Heart right ventricle (tissue), 16 donors: Measurements from ENCODE around the gene GARNL3. TPM values are rescaled to one million over a fixed set of nuclear protein-coding genes. Genes with fewer than 3 reads are reported as not detected.
A peak's percentile ranks its signal among the peaks of the same experiment; 100 is the strongest.

Experiments
- ATAC-seq, 8 donors: fragments of 200-7000 bp; cut with Tn5 transposase; one replicate each; pipeline ENCODE4 v1.9.1; 2020; ENCODE audit warnings: mild to moderate bottlenecking in 8 of 8, moderate library complexity in 8 of 8, moderate number of reproducible peaks in 1 of 8
- DNase-seq, 2 donors: peaks; one replicate each; pipeline ENCODE4 v3.0.0-alpha.2; 2020
- H3K27ac ChIP-seq, 10 donors: fragments of 200-600 bp; sonication (generic) in 2 of 10; one replicate each; pipeline versions ENCODE4 v1.5.0 to v1.8.0; 2020 to 2022; ENCODE audit warnings: mild to moderate bottlenecking in 3 of 10
- H3K27me3 ChIP-seq, 7 donors: fragments of 200-600 bp; one replicate each; pipeline ENCODE4 v1.8.0; 2021 to 2022; ENCODE audit warnings: mild to moderate bottlenecking in 2 of 7
- H3K36me3 ChIP-seq, 9 donors: fragments of 200-600 bp; sonication (generic) in 1 of 9; one replicate each; pipeline versions ENCODE4 v1.5.0 to v1.8.0; 2020 to 2022; ENCODE audit warnings: mild to moderate bottlenecking in 2 of 9
- H3K4me1 ChIP-seq, 9 donors: fragments of 200-600 bp; sonication (generic) in 1 of 9; one replicate each; pipeline versions ENCODE4 v1.5.0 to v1.8.0; 2020 to 2022; ENCODE audit warnings: mild to moderate bottlenecking in 4 of 9
- H3K4me3 ChIP-seq, 10 donors: fragments of 200-600 bp; sonication (generic) in 2 of 10; one replicate each; pipeline versions ENCODE4 v1.5.0 to v1.8.0; 2020 to 2022; ENCODE audit warnings: mild to moderate bottlenecking in 7 of 10, moderate library complexity in 2 of 10
- H3K9me3 ChIP-seq, 11 donors: fragments of 200-600 bp in 10 of 11; sonication (generic) in 2 of 11; one replicate each; pipeline versions ENCODE4 v1.5.0 to v1.8.0; 2013 to 2022; ENCODE audit warnings: mild to moderate bottlenecking in 2 of 11, control low read depth in 1 of 11, moderate library complexity in 1 of 11
- WGBS, 2 donors: extraction: QIAGEN DNeasy Blood & Tissue Kit; methylation state at CpG; one replicate each; pipeline ENCODE4 v1.1.7; 2013; ENCODE audit warnings: inconsistent platforms in 1 of 2; 5-methylcytosine and 5-hydroxymethylcytosine counted together
- intact Hi-C, 10 donors: fragments of 100-400 bp; cut with DNase I; formaldehyde crosslinking; loops; one replicate each; pipeline versions ENCODE4 v1.11.1 to v1.14.2; 2022
- polyA plus RNA-seq, 2 donors: library from polyadenylated mRNA; stranded (reverse); fragments of 200-250 nt; gene quantifications; one replicate each; pipeline ENCODE4 v1.2.3, GENCODE V29; 2013
- total RNA-seq, 10 donors: library from RNA; stranded (reverse); fragmentation: NEBNext Ultra II Directional in 3 of 10; extraction: Animal tissue kit (Norgen Biotek cat#: 25700) in 3 of 10; gene quantifications; one replicate each; pipeline versions ENCODE4 v1.2.1 to v1.2.4, GENCODE V29; 2021 to 2023
- TF ChIP-seq, protein P1 (sequence below), 9 donors: fragments of 200-600 bp; sonication (generic) in 2 of 9; IDR thresholded peaks; one replicate each; pipeline versions ENCODE4 v1.5.0 to v1.8.0; 2021 to 2022; ENCODE audit warnings: antibody characterized with exemption in 9 of 9, mild to moderate bottlenecking in 5 of 9, moderate library complexity in 1 of 9
- donor health status: Arrhythmogenic right ventricular cardiomyopathy.
- donor health status: ischemic (EF 13 %, LVEDD 7.1; RV severe dilation, severe dysfunction).
- donor health status: healthy with polysubstance abuse.
- donor health status: DM: no; HTN: yes; CAD: no.
- donor health status: DM: no; HTN: no; CAD: no.
- donor health status: ischemic (EF 25% LVEDD 6.9; RV normal size, moderate dysfunction).
- donor health status: ischemic (EF 25% LVEDD 5.7; RV mildly dilated, moderate dysfunction).
- donor health status: healthy.
- donor health status: DM: yes; HTN: yes; CAD: no.
- donor health status: Ischemic cardiomyopathy.
- donor health status: ischemic (EF 35%, LVEDD 5.7; RV mildly dilated, moderate dysfunction).
- donor health status: nonischemic (EF 11% LVEDD 7.7; RV severe dilation, severe dysfunction).
- donor health status: DM: yes; HTN: yes; CAD: no.
- donor health status: PGD.
- donor health status: ischemic (EF 29% LVEDD 5.4; RV normal size, mild dysfunction).
- donor health status: nonischemic (EF 23%, LVEDD 6.1; RV moderate dilation, normal function).

The GARNL3 gene
- total and polyA plus RNA-seq, 12 donors: 3.3 to 53.1 (median 28.3) TPM

DNA sequence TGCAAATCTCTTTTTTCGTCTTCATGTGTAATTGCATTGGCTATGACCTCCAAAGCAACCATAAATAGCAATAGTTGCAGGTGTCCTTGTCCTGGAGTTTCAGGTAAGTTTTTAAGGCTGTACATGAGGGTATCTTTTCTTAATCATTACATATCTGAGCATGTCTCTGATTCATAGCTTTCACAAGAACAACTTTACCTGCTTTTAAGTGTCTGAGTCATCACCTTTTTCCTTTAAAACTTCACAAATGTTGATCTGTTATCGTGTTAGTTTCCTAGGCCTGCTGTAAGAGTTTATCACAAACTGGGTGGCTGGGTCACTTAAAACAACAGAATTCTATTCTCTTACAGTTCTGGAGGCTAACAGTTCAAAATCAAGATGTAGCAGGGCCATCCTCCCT is 13.8 kb downstream of the GARNL3 start:
- intact Hi-C loops: no loop called here
- peak overlapping the region in 2 of 10 donors; percentile 13 to 34 for H3K27ac ChIP-seq
- H3K4me1 ChIP-seq: peaks cover 0 to 32% (median 21%) of the 10 kb centered on the region in 9 donors
- H3K27me3 ChIP-seq: no peaks in the 10 kb centered on the region
- TF ChIP-seq, protein P1, sequence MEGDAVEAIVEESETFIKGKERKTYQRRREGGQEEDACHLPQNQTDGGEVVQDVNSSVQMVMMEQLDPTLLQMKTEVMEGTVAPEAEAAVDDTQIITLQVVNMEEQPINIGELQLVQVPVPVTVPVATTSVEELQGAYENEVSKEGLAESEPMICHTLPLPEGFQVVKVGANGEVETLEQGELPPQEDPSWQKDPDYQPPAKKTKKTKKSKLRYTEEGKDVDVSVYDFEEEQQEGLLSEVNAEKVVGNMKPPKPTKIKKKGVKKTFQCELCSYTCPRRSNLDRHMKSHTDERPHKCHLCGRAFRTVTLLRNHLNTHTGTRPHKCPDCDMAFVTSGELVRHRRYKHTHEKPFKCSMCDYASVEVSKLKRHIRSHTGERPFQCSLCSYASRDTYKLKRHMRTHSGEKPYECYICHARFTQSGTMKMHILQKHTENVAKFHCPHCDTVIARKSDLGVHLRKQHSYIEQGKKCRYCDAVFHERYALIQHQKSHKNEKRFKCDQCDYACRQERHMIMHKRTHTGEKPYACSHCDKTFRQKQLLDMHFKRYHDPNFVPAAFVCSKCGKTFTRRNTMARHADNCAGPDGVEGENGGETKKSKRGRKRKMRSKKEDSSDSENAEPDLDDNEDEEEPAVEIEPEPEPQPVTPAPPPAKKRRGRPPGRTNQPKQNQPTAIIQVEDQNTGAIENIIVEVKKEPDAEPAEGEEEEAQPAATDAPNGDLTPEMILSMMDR (IDR thresholded peaks at IDR 0.05): no peak
- WGBS, 2 donors: 91 to 100% methylated on average over 2 of the region's 2 CpGs
- no peak overlapping the region for H3K4me3 ChIP-seq
- H3K9me3 ChIP-seq: no peaks in the 10 kb centered on the region
- ATAC-seq (no peak), DNase-seq (no peak)
- H3K36me3 ChIP-seq: peaks cover 0 to 3% (median 0%) of the 10 kb centered on the region in 9 donors

GRCh38 chr9:127279717-127280285 is 15.2 kb downstream of the GARNL3 start:
- Histone ChIP-seq H3K4me3 (no peak overlapping the region), H3K36me3 (no peaks in the 10 kb centered on the region), H3K27me3 (no peaks in the 10 kb centered on the region), H3K27ac (peak overlapping the region in 6 of 10 donors; percentile 50 to 64 (median 56)), H3K4me1 (peaks cover 0 to 42% (median 27%) of the 10 kb centered on the region in 9 donors), H3K9me3 (no peaks in the 10 kb centered on the region)
- no peak for ATAC-seq
- 91 to 92% methylated on average over 3 of the region's 3 CpGs for WGBS, 2 donors
- DNase-seq: no peak
- TF ChIP-seq, protein P1 (IDR thresholded peaks at IDR 0.05): no peak
- intact Hi-C loops: no loop called here

GRCh38 chr9:127280880-127281660 is 16.5 kb downstream of the GARNL3 start:
- no peaks in the 10 kb centered on the region for H3K36me3 ChIP-seq
- H3K4me3 ChIP-seq: no peak overlapping the region
- peak in 7 of 8 donors; percentile 16 to 87 (median 57) for ATAC-seq
- TF ChIP-seq, protein P1 (IDR thresholded peaks at IDR 0.05): no peak
- H3K9me3 ChIP-seq: no peaks in the 10 kb centered on the region
- intact Hi-C loops: no loop called here
- peak in 1 of 2 donors; percentile 31 for DNase-seq
- peaks cover 0 to 47% (median 27%) of the 10 kb centered on the region in 9 donors for H3K4me1 ChIP-seq
- H3K27me3 ChIP-seq: no peaks in the 10 kb centered on the region
- H3K27ac ChIP-seq: peak overlapping the region in 9 of 10 donors; percentile 10 to 64 (median 51)
- 71 to 73% methylated on average over 8 of the region's 8 CpGs for WGBS, 2 donors

GRCh38 chr9:127281891-127282290 is 17.3 kb downstream of the GARNL3 start:
- Histone ChIP-seq H3K36me3 (no peaks in the 10 kb centered on the region), H3K9me3 (no peaks in the 10 kb centered on the region), H3K4me3 (no peak overlapping the region), H3K27me3 (no peaks in the 10 kb centered on the region), H3K4me1 (peaks cover 0 to 44% (median 21%) of the 10 kb centered on the region in 9 donors), H3K27ac (peak overlapping the region in 6 of 10 donors; percentile 29 to 64 (median 52))
- TF ChIP-seq, protein P1 (IDR thresholded peaks at IDR 0.05): no peak
- intact Hi-C loops: no loop called here
- DNase-seq (no peak), ATAC-seq (no peak)
